K562 (cell line): ENCODE measurements around the gene MVB12B. TPM values are rescaled to one million over a fixed set of nuclear protein-coding genes. Genes with fewer than 3 reads are reported as not detected.
"Not testable (repeated sequence)": the region's sequence is repeated elsewhere in the genome, so short reads cannot be mapped to it uniquely, and the experiment has no call there.

ENCODE experiments used
- ATAC-seq: fragments of 200-7000 bp; cut with Tn5 transposase; 3 replicates; pipeline ENCODE4 v1.9.1; 2020; ENCODE audit warnings: moderate library complexity
- BruUV-seq: library from RNA; stranded (reverse); fragments of 400-500 nt; replicated peaks from 2 replicates; lab custom pipeline; 2021; lab: Mats Ljungman, UMichigan
- CTCF ChIA-PET: fragments of 300-600 bp; formaldehyde crosslinking; extraction: SDS; loops from one replicate; lab custom pipeline; 2021; ENCODE audit warnings: low intra/inter-chr PET ratio; lab: Yijun Ruan, JAX
- POLR2A ChIA-PET: fragments of 300-600, 350-650 bp; sonication (Branson Sonifier 250); formaldehyde crosslinking; extraction: SDS; loops from one replicate; lab custom pipeline; 2021; ENCODE audit warnings: antibody characterized with exemption, inconsistent platforms; lab: Yijun Ruan, JAX
- DNase-seq, 4 experiments: peaks; one replicate each; pipeline versions ENCODE4 v3.0.0 to v3.0.0-alpha.2; 2011 to 2018; ENCODE audit warnings: low spot score in 3 of 4, mixed read lengths in 3 of 4; ENCODE audit errors: extremely low read depth in 1 of 4
- FAIRE-seq: peaks from 2 replicates; lab custom pipeline; 2011; peaks lifted over from hg19 to GRCh38; lab: Jason Lieb, UNC
- H2AFZ ChIP-seq: 2 replicates; pipeline ENCODE4 v1.6.0; 2011; ENCODE audit warnings: low read depth, low read length, control low read depth, inconsistent platforms
- H3K27ac ChIP-seq: fragments of 200-600 bp; 3 replicates; pipeline ENCODE4 v1.8.0; 2011; ENCODE audit warnings: low read depth, mild to moderate bottlenecking, control low read depth, inconsistent platforms, low read length, moderate library complexity, mixed read lengths; ENCODE audit errors: extremely low read depth
- H3K27me3 ChIP-seq, 2 experiments: fragments of 300-600 bp in 1 of 2; 2 replicates in 1 of 2; 3 replicates in 1 of 2; pipeline versions ENCODE4 v1.6.0 to v1.8.0; 2011; ENCODE audit warnings: inconsistent platforms in 2 of 2, low read length in 2 of 2, mild to moderate bottlenecking in 1 of 2, mixed read lengths in 1 of 2, moderate library complexity in 1 of 2; ENCODE audit not compliant: control insufficient read depth in 2 of 2, insufficient read depth in 2 of 2
- H3K36me3 ChIP-seq: fragments of 300-600 bp; 3 replicates; pipeline ENCODE4 v1.8.0; 2011; ENCODE audit warnings: mild to moderate bottlenecking, low read length, inconsistent platforms; ENCODE audit not compliant: control insufficient read depth, insufficient read depth
- H3K4me1 ChIP-seq, 2 experiments: fragments of 200-600 bp in 1 of 2; replicated peaks in 1 of 2; 2 replicates in 1 of 2; 3 replicates in 1 of 2; pipeline versions ENCODE4 v1.5.1 to v1.8.0; 2011; ENCODE audit warnings: inconsistent platforms in 2 of 2, low read length in 2 of 2, mild to moderate bottlenecking in 1 of 2, mixed read lengths in 1 of 2, moderate library complexity in 1 of 2; ENCODE audit not compliant: control insufficient read depth in 2 of 2, insufficient read depth in 2 of 2
- H3K4me2 ChIP-seq: 2 replicates; pipeline ENCODE4 v1.6.1; 2011; ENCODE audit warnings: low read length, control low read depth, inconsistent platforms, mixed read lengths; ENCODE audit not compliant: insufficient read depth
- H3K4me3 ChIP-seq: fragments of 200-600 bp; sonication (generic), shearing (Covaris generic); 2 replicates; pipeline ENCODE4 v1.5.1; 2016; ENCODE audit warnings: control low read depth, inconsistent platforms
- H3K79me2 ChIP-seq: fragments of 200-600 bp; 3 replicates; pipeline ENCODE4 v1.8.0; 2011; ENCODE audit warnings: low read length, inconsistent platforms; ENCODE audit not compliant: control insufficient read depth, insufficient read depth
- H3K9ac ChIP-seq, 2 experiments: 2 replicates each; pipeline versions ENCODE4 v1.6.0 to v1.6.1; 2011; ENCODE audit warnings: low read depth in 2 of 2, low read length in 2 of 2, control low read depth in 1 of 2, inconsistent platforms in 1 of 2, mild to moderate bottlenecking in 1 of 2, mixed read lengths in 1 of 2; ENCODE audit not compliant: insufficient read depth in 1 of 2
- H3K9me1 ChIP-seq: one replicate; pipeline ENCODE4 v1.6.0; 2011; ENCODE audit warnings: inconsistent platforms, mild to moderate bottlenecking, low read length, moderate library complexity; ENCODE audit not compliant: control insufficient read depth, insufficient read depth
- H3K9me3 ChIP-seq: replicated peaks from 2 replicates; pipeline ENCODE4 v1.5.1; 2011; ENCODE audit warnings: low read depth, low read length, inconsistent platforms; ENCODE audit not compliant: control insufficient read depth, insufficient read depth
- H4K20me1 ChIP-seq: replicated peaks from 2 replicates; pipeline ENCODE4 v1.6.1; 2011; ENCODE audit warnings: low read length, inconsistent platforms, mixed read lengths; ENCODE audit not compliant: control insufficient read depth, insufficient read depth
- KLF13 ChIP-seq: fragments of 450-650 bp; IDR thresholded peaks from 2 replicates; pipeline ENCODE4 v1.6.1; 2016; ENCODE audit warnings: missing genetic modification characterization, low read depth, mild to moderate bottlenecking, missing compliant biosample characterization, moderate library complexity, borderline replicate concordance
- NCOA1 ChIP-seq: fragments of 450-650 bp; IDR thresholded peaks from 2 replicates; pipeline ENCODE4 v1.6.1; 2016; ENCODE audit warnings: low read depth
- ZNF431 ChIP-seq: sonication (generic); formaldehyde crosslinking; IDR thresholded peaks from 2 replicates; pipeline ENCODE4 v1.8.0; 2022; ENCODE audit warnings: mild to moderate bottlenecking, missing genetic modification reagents
- ZNF668 ChIP-seq: fragments of 250-450 bp; sonication (Bioruptor Pico); IDR thresholded peaks from 2 replicates; pipeline ENCODE4 v1.8.0; 2022; ENCODE audit warnings: mild to moderate bottlenecking, inconsistent platforms
- WGBS: fragments of 100-300 bp; shearing (Covaris generic); methylation state at CpG from one replicate; pipeline ENCODE4 v1.1.6; 2016; ENCODE audit warnings: low coverage, mixed read lengths; ENCODE audit not compliant: insufficient coverage; ENCODE audit errors: missing lambda C conversion rate; 5-methylcytosine and 5-hydroxymethylcytosine counted together
- in situ Hi-C: fragments of 300-500 bp; cut with MboI; formaldehyde crosslinking; loops from 4 replicates; pipeline ENCODE4 v1.15.0; 2018; ENCODE audit warnings: inconsistent platforms, mixed read lengths
- intact Hi-C: fragments of 100-400 bp; cut with micrococcal nuclease; formaldehyde crosslinking; loops from 2 replicates; pipeline ENCODE4 v1.14.2; 2022
- polyA plus RNA-seq, 8 experiments: library from polyadenylated mRNA; depleted of rRNA in 4 of 8; stranded (reverse) in 5 of 8; unstranded in 3 of 8; fragments of >200 nt; fragmentation: Nextera tagmentation in 2 of 8; fragmentation: Illumina TruSeq in 1 of 8; extraction: Ambion mirVana in 2 of 8; extraction: Trizol in 1 of 8; gene quantifications; 2 replicates each; pipeline versions ENCODE4 v1.2.1 to v1.2.3, GENCODE V29; 2011 to 2014; ENCODE audit warnings: inconsistent platforms in 1 of 8, missing spikeins in 1 of 8
- total RNA-seq, 7 experiments: library from RNA; depleted of rRNA in 6 of 7; stranded (reverse); fragments of >200 nt in 6 of 7; fragmentation: Illumina TruSeq in 2 of 7; extraction: Trizol in 2 of 7; gene quantifications; 2 replicates each; pipeline versions ENCODE4 v1.2.1 to v1.2.3, GENCODE V29; 2011 to 2021; ENCODE audit warnings: low replicate concordance in 1 of 7
- TF ChIP-seq, protein P1 (sequence below): fragments of 250-450 bp; sonication (Bioruptor Pico); IDR thresholded peaks from 2 replicates; pipeline ENCODE4 v1.8.0; 2022; ENCODE audit warnings: moderate library complexity, mild to moderate bottlenecking, inconsistent platforms
- TF ChIP-seq, protein P2 (sequence below): fragments of 450-650 bp; IDR thresholded peaks from 2 replicates; pipeline ENCODE4 v1.6.1; 2014; ENCODE audit warnings: low read depth, mild to moderate bottlenecking, moderate library complexity, borderline replicate concordance

MVB12B gene
- total and polyA plus RNA-seq, 9 of the 15 experiments (the other 6 are each of a cell fraction or from before 2014, with no cell fraction given), result not detected

DNA sequence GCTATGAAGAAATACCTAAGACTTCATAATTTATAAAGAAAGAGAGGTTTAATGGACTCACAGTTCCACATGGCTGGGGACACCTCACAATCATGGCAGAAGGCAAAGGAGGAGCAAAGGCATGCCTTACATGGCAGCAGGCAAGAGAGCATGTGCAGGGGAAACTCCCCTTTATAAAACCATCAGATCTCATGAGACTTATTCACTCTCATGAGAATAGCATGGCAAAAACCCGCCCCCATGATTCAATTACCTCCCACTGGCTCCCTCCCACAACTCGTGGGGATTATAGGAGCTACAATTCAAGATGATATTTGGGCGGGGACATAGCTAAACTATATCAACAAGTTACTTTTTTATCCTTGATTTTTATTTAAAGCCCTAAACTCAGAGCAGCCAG lies 150.8 kb downstream of the MVB12B start:
- H4K20me1 ChIP-seq, H3K4me2 ChIP-seq, H3K79me2 ChIP-seq, FAIRE-seq, ATAC-seq, DNase-seq, POLR2A ChIA-PET, H3K9me1 ChIP-seq: not testable (repeated sequence)
- in situ Hi-C loops, result loop anchor here (25.0 kb wide), 1 partner anchor 1215 kb away; the partner anchor contains the start of gene GAPVD1
- 0% methylated on average over 3 of the region's 3 CpGs for WGBS
- TF ChIP-seq ZNF431, result peak; percentile 61; the same call in 1 of the 2 replicates
- TF ChIP-seq, all 486 proteins: peak for 1; not testable (repeated sequence) for 485
- H3K27ac ChIP-seq, H3K36me3 ChIP-seq, intact Hi-C loops, BruUV-seq, H3K4me3 ChIP-seq, CTCF ChIA-PET, H3K9ac ChIP-seq, H3K9me3 ChIP-seq, H3K4me1 ChIP-seq, H2AFZ ChIP-seq: not testable (repeated sequence)
- peaks cover 37 to 76% of the 10 kb centered on the region in 2 experiments; a peak in 4 of 5 replicates for H3K27me3 ChIP-seq

DNA sequence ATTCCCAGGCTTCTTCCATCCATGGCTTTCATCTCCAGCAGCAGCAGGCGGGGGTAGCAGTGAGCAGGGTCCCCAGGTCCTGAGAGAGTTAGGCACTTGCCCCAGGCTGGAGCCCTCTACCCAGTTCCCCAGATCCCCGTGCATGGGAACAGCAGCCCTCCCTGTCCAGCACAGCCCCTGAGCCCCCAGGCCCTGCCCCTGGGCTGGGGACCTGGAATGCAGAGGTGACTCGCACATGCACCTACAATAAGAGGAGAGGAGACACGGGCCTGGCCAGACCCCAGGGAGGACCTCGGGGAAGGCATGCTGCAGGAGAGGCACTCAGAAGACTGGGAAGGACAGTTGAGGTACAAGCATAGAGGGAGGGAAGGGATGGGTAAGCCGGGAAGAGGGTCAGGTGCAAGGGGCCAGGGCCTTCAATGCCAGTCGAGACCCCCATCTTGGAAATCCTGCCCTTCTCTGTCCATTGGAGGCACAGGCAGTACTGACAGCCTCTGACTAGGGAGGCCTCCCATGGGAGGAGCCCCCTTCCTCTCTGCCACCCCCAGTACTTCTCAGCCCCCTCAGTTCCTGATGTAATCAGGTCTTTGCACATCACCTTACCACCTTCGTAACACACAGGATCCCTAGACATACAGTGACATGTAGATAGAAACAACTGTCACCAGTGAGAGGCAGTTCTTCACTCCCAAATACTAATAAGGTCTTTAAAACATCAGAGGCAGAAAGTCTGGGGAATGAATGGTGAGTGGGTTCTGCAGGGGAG lies 151.8 kb downstream of the MVB12B start:
- ChIA-PET POLR2A (interaction anchor here (0.7 to 0.8 kb wide), 2 partner anchors 874 to 932 kb away, joined by 3 to 4 read pairs; no protein-coding TSS in a partner anchor), CTCF (no interaction called here)
- H3K27me3 ChIP-seq, result peaks cover 34 to 80% of the 10 kb centered on the region in 2 experiments; a peak in 4 of 5 replicates
- ATAC-seq (no peak), FAIRE-seq (no peak), DNase-seq (no peak)
- no peaks in the 10 kb centered on the region; the same call in 1 of the 2 replicates for H4K20me1 ChIP-seq
- no peak overlapping the region for H2AFZ ChIP-seq
- intact Hi-C loops (no loop called here), in situ Hi-C loops (loop anchor here (25.0 kb wide), 1 partner anchor 1216 kb away; the partner anchor contains the start of gene GAPVD1)
- no peaks in the 10 kb centered on the region for H3K9me1 ChIP-seq
- H3K4me1 ChIP-seq, result peaks cover 0 to 8% of the 10 kb centered on the region in 2 experiments; a peak in 2 of 5 replicates
- H3K36me3 ChIP-seq, result no peaks in the 10 kb centered on the region
- H3K9me3 ChIP-seq, result no peaks in the 10 kb centered on the region
- H3K4me3 ChIP-seq, result no peak overlapping the region
- no peak overlapping the region for H3K4me2 ChIP-seq
- TF ChIP-seq, protein P1, sequence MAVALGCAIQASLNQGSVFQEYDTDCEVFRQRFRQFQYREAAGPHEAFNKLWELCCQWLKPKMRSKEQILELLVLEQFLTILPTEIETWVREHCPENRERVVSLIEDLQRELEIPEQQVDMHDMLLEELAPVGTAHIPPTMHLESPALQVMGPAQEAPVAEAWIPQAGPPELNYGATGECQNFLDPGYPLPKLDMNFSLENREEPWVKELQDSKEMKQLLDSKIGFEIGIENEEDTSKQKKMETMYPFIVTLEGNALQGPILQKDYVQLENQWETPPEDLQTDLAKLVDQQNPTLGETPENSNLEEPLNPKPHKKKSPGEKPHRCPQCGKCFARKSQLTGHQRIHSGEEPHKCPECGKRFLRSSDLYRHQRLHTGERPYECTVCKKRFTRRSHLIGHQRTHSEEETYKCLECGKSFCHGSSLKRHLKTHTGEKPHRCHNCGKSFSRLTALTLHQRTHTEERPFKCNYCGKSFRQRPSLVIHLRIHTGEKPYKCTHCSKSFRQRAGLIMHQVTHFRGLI (CRISPR knock-in tag), result no peak
- no peak for TF ChIP-seq ZNF668 (CRISPR knock-in tag)
- no peak for TF ChIP-seq KLF13 (tag)
- TF ChIP-seq, protein P2, sequence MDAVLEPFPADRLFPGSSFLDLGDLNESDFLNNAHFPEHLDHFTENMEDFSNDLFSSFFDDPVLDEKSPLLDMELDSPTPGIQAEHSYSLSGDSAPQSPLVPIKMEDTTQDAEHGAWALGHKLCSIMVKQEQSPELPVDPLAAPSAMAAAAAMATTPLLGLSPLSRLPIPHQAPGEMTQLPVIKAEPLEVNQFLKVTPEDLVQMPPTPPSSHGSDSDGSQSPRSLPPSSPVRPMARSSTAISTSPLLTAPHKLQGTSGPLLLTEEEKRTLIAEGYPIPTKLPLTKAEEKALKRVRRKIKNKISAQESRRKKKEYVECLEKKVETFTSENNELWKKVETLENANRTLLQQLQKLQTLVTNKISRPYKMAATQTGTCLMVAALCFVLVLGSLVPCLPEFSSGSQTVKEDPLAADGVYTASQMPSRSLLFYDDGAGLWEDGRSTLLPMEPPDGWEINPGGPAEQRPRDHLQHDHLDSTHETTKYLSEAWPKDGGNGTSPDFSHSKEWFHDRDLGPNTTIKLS, result no peak
- no peak for TF ChIP-seq NCOA1
- no peaks in the 10 kb centered on the region for H3K79me2 ChIP-seq
- H3K27ac ChIP-seq, result no peak overlapping the region
- no TSS peak for BruUV-seq
- 1% methylated on average over 6 of the region's 8 CpGs for WGBS
- no peak overlapping the region for H3K9ac ChIP-seq
